A673 (cell line): ENCODE measurements around the gene LIF. TPM values are rescaled to one million over a fixed set of nuclear protein-coding genes. Genes with fewer than 3 reads are reported as not detected.

ENCODE experiments used
- BruUV-seq: library from RNA; stranded (reverse); fragments of 400-500 nt; replicated peaks from 2 replicates; lab custom pipeline; 2021; lab: Mats Ljungman, UMichigan
- CTCF ChIA-PET: fragments of 300-600 bp; sonication (Branson Sonifier 250); formaldehyde crosslinking; loops from one replicate; lab custom pipeline; 2022; ENCODE audit warnings: antibody characterized with exemption; lab: Charles Lee
- POLR2A ChIA-PET: fragments of 300-600 bp; sonication (Branson Sonifier 250); formaldehyde crosslinking; loops from one replicate; lab custom pipeline; 2022; ENCODE audit warnings: antibody characterized with exemption; ENCODE audit not compliant: low non-redundant PET; lab: Charles Lee
- DNase-seq: peaks from one replicate; pipeline ENCODE4 v3.0.0-alpha.2; 2015; ENCODE audit warnings: low spot score
- H3K27ac ChIP-seq: fragments of 200-600 bp; sonication (generic); 2 replicates; pipeline ENCODE4 v1.5.1; 2016; ENCODE audit warnings: mixed run types, low read depth, mild to moderate bottlenecking, mixed read lengths, antibody characterized with exemption, low read length; ENCODE audit not compliant: poor library complexity, severe bottlenecking
- H3K27me3 ChIP-seq: fragments of 200-600 bp; sonication (generic); replicated peaks from 2 replicates; pipeline ENCODE4 v1.6.1; 2017; ENCODE audit warnings: mixed run types, low read depth, mild to moderate bottlenecking, mixed read lengths, antibody characterized with exemption, low read length; ENCODE audit not compliant: insufficient read depth, poor library complexity
- H3K36me3 ChIP-seq: fragments of 200-600 bp; sonication (generic); 2 replicates; pipeline ENCODE4 v1.6.1; 2016; ENCODE audit warnings: mixed run types, mild to moderate bottlenecking, mixed read lengths, antibody characterized with exemption, low read length; ENCODE audit not compliant: insufficient read depth, poor library complexity, severe bottlenecking
- H3K4me1 ChIP-seq: fragments of 200-600 bp; sonication (generic); 2 replicates; pipeline ENCODE4 v1.6.1; 2017; ENCODE audit warnings: mixed run types, mild to moderate bottlenecking, mixed read lengths, antibody characterized with exemption, low read length; ENCODE audit not compliant: insufficient read depth, poor library complexity, severe bottlenecking
- H3K4me3 ChIP-seq: fragments of 200-600 bp; sonication (generic); 2 replicates; pipeline ENCODE4 v1.5.1; 2016; ENCODE audit warnings: low read depth, mixed run types, mild to moderate bottlenecking, mixed read lengths, low read length; ENCODE audit not compliant: poor library complexity, severe bottlenecking
- H3K9me3 ChIP-seq: fragments of 200-600 bp; sonication (generic); 2 replicates; pipeline ENCODE4 v1.6.1; 2016; ENCODE audit warnings: mixed run types, low read depth, mild to moderate bottlenecking, mixed read lengths, antibody characterized with exemption, low read length; ENCODE audit not compliant: poor library complexity, severe bottlenecking
- CTCF ChIP-seq: fragments of 300-800, 200-600 bp; sonication (generic); conservative IDR thresholded peaks from 2 replicates; pipeline ENCODE4 v1.5.1; 2017; ENCODE audit warnings: low read depth, mild to moderate bottlenecking, antibody characterized with exemption, low read length, moderate library complexity, mixed read lengths
- EZH2 ChIP-seq: fragments of 200-600 bp; sonication (generic); IDR thresholded peaks from 2 replicates; pipeline ENCODE4 v1.6.1; 2017; ENCODE audit warnings: borderline replicate concordance, low read depth, mild to moderate bottlenecking, mixed read lengths, antibody characterized with exemption, low read length; ENCODE audit not compliant: poor library complexity, severe bottlenecking
- intact Hi-C: fragments of 100-400 bp; cut with micrococcal nuclease; formaldehyde crosslinking; loops from one replicate; pipeline ENCODE4 v1.10.0; 2022; ENCODE audit not compliant: unreplicated experiment
- total RNA-seq: library from RNA; stranded (reverse); gene quantifications from 2 replicates; pipeline ENCODE4 v1.2.3, GENCODE V29; 2021

Gene LIF
- total RNA-seq, 1 experiment from 2014 or later: 0.24 TPM

GRCh38 chr22:30191040-30191701, 55.4 kb downstream of the LIF start:
- ChIA-PET POLR2A (no interaction called here), CTCF (no interaction called here)
- H3K9me3 ChIP-seq: no peaks in the 10 kb centered on the region
- TF ChIP-seq CTCF (no peak), EZH2 (no peak)
- no peak overlapping the region for H3K4me3 ChIP-seq
- H3K27ac ChIP-seq: no peak overlapping the region
- intact Hi-C loops: no loop called here
- H3K4me1 ChIP-seq: peaks cover 11% of the 10 kb centered on the region
- BruUV-seq: no TSS peak
- no peaks in the 10 kb centered on the region for H3K36me3 ChIP-seq
- DNase-seq: no peak
- H3K27me3 ChIP-seq: no peaks in the 10 kb centered on the region

GRCh38 chr22:30190574-30190973, 56.0 kb downstream of the LIF start:
- CTCF ChIA-PET: no interaction called here
- Histone ChIP-seq H3K9me3 (no peaks in the 10 kb centered on the region), H3K4me3 (no peak overlapping the region), H3K27ac (no peak overlapping the region), H3K27me3 (no peaks in the 10 kb centered on the region), H3K36me3 (no peaks in the 10 kb centered on the region), H3K4me1 (peaks cover 5% of the 10 kb centered on the region)
- POLR2A ChIA-PET: no interaction called here
- TF ChIP-seq CTCF: no peak
- no peak for TF ChIP-seq EZH2
- no peak for DNase-seq
- BruUV-seq: no TSS peak
- intact Hi-C loops: no loop called here

Other genes with a start within 250 kb of the LIF start
- not detected in 2 replicates for gene HORMAD2, start 166.3 kb downstream of the LIF start, total RNA-seq
- gene OSM, start 20.1 kb upstream of the LIF start, total RNA-seq: not detected in 2 replicates
- gene CASTOR1, start 42.7 kb upstream of the LIF start, total RNA-seq: 2.0 and 5.5 TPM in 2 replicates
- gene TBC1D10A, start 80.2 kb upstream of the LIF start, total RNA-seq: 8.4 and 10.6 TPM in 2 replicates
- gene SF3A1, start 110.1 kb upstream of the LIF start, total RNA-seq: 346 and 366 TPM in 2 replicates
- 5.7 and 6.0 TPM in 2 replicates for gene CCDC157, start 110.2 kb upstream of the LIF start, total RNA-seq
- gene RNF215, start 140.7 kb upstream of the LIF start, total RNA-seq: 18.9 and 22.4 TPM in 2 replicates
- gene SEC14L2, start 150.3 kb upstream of the LIF start, total RNA-seq: 14.4 and 19.4 TPM in 2 replicates
- 82.6 and 86.9 TPM in 2 replicates for gene MTFP1, start 179.0 kb upstream of the LIF start, total RNA-seq
- gene SEC14L3, start 225.3 kb upstream of the LIF start, total RNA-seq: not detected in 2 replicates